PFSK-1 (cell line): ENCODE data around the gene FSTL4.

Source experiments
- FOXP2 ChIP-seq: optimal IDR thresholded peaks from 2 replicates; pipeline ENCODE3; 2011; ENCODE audit warnings: borderline replicate concordance, control low read depth, inconsistent platforms; ENCODE audit not compliant: insufficient read depth; ENCODE audit errors: extremely low read length, extremely low read depth
- POLR2AphosphoS5 ChIP-seq: IDR thresholded peaks from 2 replicates; pipeline ENCODE4 v1.6.1; 2012; ENCODE audit warnings: low read depth, mild to moderate bottlenecking, control low read depth, low read length, moderate library complexity
- REST ChIP-seq, 2 experiments: IDR thresholded peaks; 2 replicates each; pipeline versions ENCODE4 v1.6.1 to v1.8.0; 2011 to 2012; ENCODE audit warnings: low read depth in 2 of 2, low read length in 2 of 2, control low read depth in 1 of 2, inconsistent platforms in 1 of 2, mild to moderate bottlenecking in 1 of 2, moderate library complexity in 1 of 2; ENCODE audit not compliant: insufficient read depth in 1 of 2
- SIN3A ChIP-seq: IDR thresholded peaks from 2 replicates; pipeline ENCODE4 v1.6.1; 2012; ENCODE audit warnings: mild to moderate bottlenecking, low read length, moderate library complexity, borderline replicate concordance; ENCODE audit not compliant: insufficient read depth
- TAF1 ChIP-seq: IDR thresholded peaks from 2 replicates; pipeline ENCODE4 v1.6.1; 2012; ENCODE audit warnings: low read length, control low read depth, borderline replicate concordance; ENCODE audit not compliant: insufficient read depth

The FSTL4 gene

DNA sequence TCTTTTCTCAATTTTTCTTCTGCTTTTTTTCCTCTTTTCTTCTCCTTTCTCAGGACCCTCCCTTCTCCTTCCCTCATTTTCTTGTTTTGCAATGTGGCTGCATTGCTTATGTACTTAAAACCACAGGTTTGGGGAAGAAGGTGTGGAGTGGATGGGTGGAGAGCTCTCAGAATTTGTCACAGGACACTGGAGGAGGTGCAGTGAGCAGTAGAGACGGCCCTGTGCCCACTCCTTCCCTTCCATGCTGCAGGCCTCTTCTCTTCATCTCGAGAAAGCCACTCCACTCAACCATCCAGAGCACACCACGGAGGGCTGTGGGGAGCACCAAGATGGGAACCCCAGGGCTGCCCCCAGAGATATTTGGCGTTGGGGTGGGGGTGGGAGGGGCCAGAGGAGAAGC is 92.3 kb downstream of the FSTL4 start:
- TF ChIP-seq TAF1 = no peak
- TF ChIP-seq REST (IDR thresholded peaks at IDR 0.05; ENCODE audit: insufficient read depth in 1 of 2, low read depth in 2 of 2, low read length in 2 of 2) = no peak
- TF ChIP-seq FOXP2 = no peak
- no peak for TF ChIP-seq SIN3A
- no peak for TF ChIP-seq POLR2AphosphoS5

GRCh38 chr5:133519191-133519590 is 93.2 kb downstream of the FSTL4 start:
- TF ChIP-seq SIN3A (no peak), FOXP2 (no peak)

DNA sequence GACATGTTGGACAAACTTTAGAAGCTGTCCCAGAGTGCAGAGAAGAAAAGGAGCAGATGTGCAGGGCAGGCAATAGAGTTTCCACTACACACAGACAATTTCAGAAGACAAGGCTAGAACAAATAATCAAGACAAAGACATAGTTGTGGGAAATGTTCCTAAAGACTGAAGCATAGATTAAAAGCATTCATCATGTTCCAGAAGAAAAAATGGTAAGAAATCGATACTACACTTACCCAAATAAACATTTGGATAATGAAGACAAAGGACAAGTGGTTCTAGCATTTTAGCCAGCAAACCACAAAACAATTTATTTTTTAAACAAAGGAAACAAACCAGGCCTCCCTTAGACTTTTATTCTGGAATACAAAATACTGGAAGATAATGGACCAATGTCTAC is 97.9 kb downstream of the FSTL4 start:
- TF ChIP-seq FOXP2 (no peak), TAF1 (no peak), POLR2AphosphoS5 (no peak), SIN3A (no peak), REST (IDR thresholded peaks at IDR 0.05; ENCODE audit: insufficient read depth in 1 of 2, low read depth in 2 of 2, low read length in 2 of 2) (no peak)

DNA sequence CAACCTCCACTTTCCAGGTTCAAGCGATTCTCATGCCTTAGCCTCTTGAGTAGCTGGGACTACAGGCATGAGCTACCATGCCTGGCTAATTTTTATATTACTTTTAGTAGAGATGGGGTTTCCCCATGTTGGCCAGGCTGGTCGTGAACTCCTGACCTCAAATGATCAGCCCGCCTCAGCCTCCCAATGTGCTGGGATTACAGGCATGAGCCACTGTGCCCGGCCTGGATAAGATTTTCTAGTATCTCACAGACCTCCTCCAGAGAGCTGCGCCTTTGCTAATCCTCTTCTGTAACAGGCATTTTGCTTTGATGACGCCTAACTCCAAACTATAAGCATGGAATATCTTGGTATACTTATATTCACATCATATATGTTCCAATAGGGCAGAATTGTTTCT is 99.4 kb downstream of the FSTL4 start:
- no peak for TF ChIP-seq REST (IDR thresholded peaks at IDR 0.05; ENCODE audit: insufficient read depth in 1 of 2, low read depth in 2 of 2, low read length in 2 of 2)

- TF ChIP-seq FOXP2 = no peak
- no peak for TF ChIP-seq REST (IDR thresholded peaks at IDR 0.05; ENCODE audit: insufficient read depth in 1 of 2, low read depth in 2 of 2, low read length in 2 of 2)
- TF ChIP-seq POLR2AphosphoS5 = no peak
- no peak for TF ChIP-seq TAF1
- no peak for TF ChIP-seq SIN3A
Measured at GRCh38 chr5:133511653-133512235, 100.6 kb downstream of the FSTL4 start.
